HepG2 (cell line): ENCODE results near the gene SOST. TPM values are rescaled to one million over a fixed set of nuclear protein-coding genes. Genes with fewer than 3 reads are reported as not detected.
A peak's percentile ranks its signal among the peaks of the same experiment; 100 is the strongest.

Experiments used
- ARNTL ChIP-seq: sonication (generic); formaldehyde crosslinking; IDR thresholded peaks from 2 replicates; pipeline ENCODE4 v1.4.0; 2020; ENCODE audit warnings: mild to moderate bottlenecking, missing genetic modification reagents
- JUND ChIP-seq: sonication (generic); formaldehyde crosslinking; IDR thresholded peaks from 2 replicates; pipeline ENCODE4 v1.8.0; 2022; ENCODE audit warnings: mild to moderate bottlenecking, missing genetic modification reagents
- MED13 ChIP-seq: sonication (generic); formaldehyde crosslinking; IDR thresholded peaks from 2 replicates; pipeline ENCODE4 v1.5.0; 2020; ENCODE audit warnings: missing genetic modification reagents
- MZF1 ChIP-seq: sonication (generic); formaldehyde crosslinking; IDR thresholded peaks from 2 replicates; pipeline ENCODE4 v1.8.1; 2023; ENCODE audit warnings: mild to moderate bottlenecking, missing genetic modification reagents, borderline replicate concordance
- PAXIP1 ChIP-seq: sonication (generic); formaldehyde crosslinking; conservative IDR thresholded peaks from 2 replicates; pipeline ENCODE4 v1.4.0; 2020; ENCODE audit warnings: mild to moderate bottlenecking, missing genetic modification reagents, moderate library complexity
- RCOR2 ChIP-seq: IDR thresholded peaks from 2 replicates; pipeline ENCODE4 v1.6.1; 2016; ENCODE audit warnings: missing biosample characterization, missing genetic modification reagents
- RFXAP ChIP-seq: sonication (generic); formaldehyde crosslinking; IDR thresholded peaks from 2 replicates; pipeline ENCODE4 v1.4.0; 2020; ENCODE audit warnings: missing genetic modification reagents, borderline replicate concordance
- SNAPC2 ChIP-seq: sonication (generic); formaldehyde crosslinking; IDR thresholded peaks from 2 replicates; pipeline ENCODE4 v1.8.1; 2022; ENCODE audit warnings: mild to moderate bottlenecking, missing genetic modification reagents
- SRSF4 ChIP-seq: fragments of 200-400 bp; formaldehyde crosslinking; IDR thresholded peaks from one replicate; pipeline ENCODE4 v1.6.1; 2018; ENCODE audit warnings: mild to moderate bottlenecking, low read depth, low read length, moderate library complexity; ENCODE audit not compliant: poor library complexity, severe bottlenecking
- TP53 ChIP-seq: sonication (generic); formaldehyde crosslinking; conservative IDR thresholded peaks from 2 replicates; pipeline ENCODE4 v1.4.0; 2020; ENCODE audit warnings: missing genetic modification reagents
- ZBTB42 ChIP-seq: sonication (generic); formaldehyde crosslinking; IDR thresholded peaks from 2 replicates; pipeline ENCODE4 v1.5.0; 2020; ENCODE audit warnings: mild to moderate bottlenecking, missing genetic modification reagents
- ZC3H4 ChIP-seq: sonication (generic); formaldehyde crosslinking; IDR thresholded peaks from 2 replicates; pipeline ENCODE4 v1.4.0; 2020; ENCODE audit warnings: missing genetic modification reagents, borderline replicate concordance
- ZNF136 ChIP-seq: sonication (generic); formaldehyde crosslinking; IDR thresholded peaks from 2 replicates; pipeline ENCODE4 v1.8.1; 2022; ENCODE audit warnings: low read depth, mild to moderate bottlenecking, moderate library complexity, missing genetic modification reagents
- ZNF224 ChIP-seq: sonication (generic); formaldehyde crosslinking; IDR thresholded peaks from 2 replicates; pipeline ENCODE4 v1.5.0; 2020; ENCODE audit warnings: mild to moderate bottlenecking, missing genetic modification reagents
- ZNF318 ChIP-seq: sonication (generic); formaldehyde crosslinking; IDR thresholded peaks from 2 replicates; pipeline ENCODE4 v1.4.0; 2020; ENCODE audit warnings: mild to moderate bottlenecking, missing genetic modification reagents
- ZNF468 ChIP-seq: sonication (generic); formaldehyde crosslinking; IDR thresholded peaks from 2 replicates; pipeline ENCODE4 v1.8.0; 2022; ENCODE audit warnings: mild to moderate bottlenecking, moderate library complexity, missing genetic modification reagents
- ZNF510 ChIP-seq: sonication (generic); formaldehyde crosslinking; IDR thresholded peaks from 2 replicates; pipeline ENCODE4 v1.4.0; 2020; ENCODE audit warnings: low read depth, mild to moderate bottlenecking, missing genetic modification reagents
- ZNF547 ChIP-seq: sonication (generic); formaldehyde crosslinking; IDR thresholded peaks from 2 replicates; pipeline ENCODE4 v1.5.1; 2020; ENCODE audit warnings: mild to moderate bottlenecking, missing genetic modification reagents
- ZNF607 ChIP-seq: sonication (generic); formaldehyde crosslinking; IDR thresholded peaks from 2 replicates; pipeline ENCODE4 v1.5.1; 2020; ENCODE audit warnings: missing genetic modification reagents, mild to moderate bottlenecking, borderline replicate concordance
- ZNF703 ChIP-seq: sonication (generic); formaldehyde crosslinking; IDR thresholded peaks from 2 replicates; pipeline ENCODE4 v1.5.1; 2020; ENCODE audit warnings: missing genetic modification reagents, mild to moderate bottlenecking, moderate library complexity, borderline replicate concordance
- polyA plus RNA-seq, 8 experiments: library from polyadenylated mRNA; depleted of rRNA in 3 of 8; stranded (reverse) in 7 of 8; unstranded in 1 of 8; fragments of >200 nt; fragmentation: Illumina TruSeq in 4 of 8; extraction: Trizol in 4 of 8; gene quantifications; 2 replicates each; pipeline versions ENCODE4 v1.2.1 to v1.2.3, GENCODE V29; 2011 to 2016; ENCODE audit warnings: low read depth in 4 of 8, missing spikeins in 1 of 8, mixed read lengths in 1 of 8; ENCODE audit not compliant: insufficient read depth in 1 of 8
- total RNA-seq, 5 experiments: library from RNA; depleted of rRNA; stranded (reverse); fragments of >200 nt; fragmentation: Illumina TruSeq; extraction: Trizol; gene quantifications; 2 replicates each; pipeline ENCODE4 v1.2.3, GENCODE V29; 2016; ENCODE audit warnings: low read depth in 1 of 5

The SOST gene
- total and polyA plus RNA-seq, 2 of the 13 experiments (the other 11 are each of a cell fraction or from before 2014, with no cell fraction given): not detected

DNA sequence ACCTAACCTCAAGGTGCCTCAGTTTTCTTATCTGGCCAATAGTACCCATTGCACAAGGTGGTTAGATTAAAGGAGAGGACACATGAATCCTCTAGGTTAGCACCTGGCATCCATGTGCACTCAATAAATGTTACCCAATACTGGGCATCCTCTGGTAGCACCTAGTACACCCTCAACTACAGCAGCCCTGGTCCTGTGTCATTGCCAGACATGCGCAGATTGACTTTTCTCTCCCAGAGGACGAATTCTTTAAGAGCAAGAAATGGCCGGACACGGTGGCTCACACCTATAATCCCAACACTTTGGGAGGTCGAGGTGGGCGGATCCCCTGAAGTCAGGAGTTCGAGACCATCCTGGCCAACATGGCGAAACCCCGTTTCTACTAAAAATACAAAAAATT lies 12.9 kb upstream of the SOST start (continued):
- no peak for TF ChIP-seq ZNF318
- TF ChIP-seq PAXIP1: no peak
- no peak for TF ChIP-seq SNAPC2
- TF ChIP-seq ZNF224 (CRISPR knock-in tag): 0 out of 2 replicates have a peak, but pooled peaks have one; percentile 11
- TF ChIP-seq TP53 (CRISPR knock-in tag): no peak
- TF ChIP-seq RCOR2 (CRISPR knock-in tag): no peak
- TF ChIP-seq RFXAP (CRISPR knock-in tag): no peak
- TF ChIP-seq ZBTB42 (CRISPR knock-in tag): no peak
- 0 out of 2 replicates have a peak, but pooled peaks have one; percentile 16 for TF ChIP-seq ZNF607
- TF ChIP-seq ZNF547: 0 out of 2 replicates have a peak, but pooled peaks have one; percentile 23
- 0 out of 2 replicates have a peak, but pooled peaks have one; percentile 40 for TF ChIP-seq ZNF510
- peak; percentile 14; the same call in 1 of the 2 replicates for TF ChIP-seq ARNTL (CRISPR knock-in tag)
- TF ChIP-seq ZNF136: no peak
- no peak for TF ChIP-seq SRSF4
- TF ChIP-seq ZNF703 (CRISPR knock-in tag): 0 out of 2 replicates have a peak, but pooled peaks have one; percentile 31
- no peak for TF ChIP-seq MZF1 (CRISPR knock-in tag)
- TF ChIP-seq JUND (CRISPR knock-in tag): no peak
- TF ChIP-seq ZNF468 (CRISPR knock-in tag): no peak
- no peak for TF ChIP-seq MED13
- no peak for TF ChIP-seq ZC3H4 (CRISPR knock-in tag)
